GM12864 (cell line): ENCODE results near the gene GRIA1.

ENCODE experiments used
- DNase-seq: peaks from one replicate; pipeline ENCODE4 v3.0.0-alpha.2; 2011; ENCODE audit warnings: low read depth
- H3K4me3 ChIP-seq: 2 replicates; pipeline ENCODE4 v1.5.1; 2011; ENCODE audit warnings: mild to moderate bottlenecking, low read depth, low read length, control low read depth
- TF ChIP-seq, protein P1 (sequence below): IDR thresholded peaks from 2 replicates; pipeline ENCODE4 v1.5.1; 2011; ENCODE audit warnings: low read depth, mild to moderate bottlenecking, moderate library complexity, low read length, control low read depth, inconsistent platforms; ENCODE audit errors: missing control alignments

Gene GRIA1

DNA sequence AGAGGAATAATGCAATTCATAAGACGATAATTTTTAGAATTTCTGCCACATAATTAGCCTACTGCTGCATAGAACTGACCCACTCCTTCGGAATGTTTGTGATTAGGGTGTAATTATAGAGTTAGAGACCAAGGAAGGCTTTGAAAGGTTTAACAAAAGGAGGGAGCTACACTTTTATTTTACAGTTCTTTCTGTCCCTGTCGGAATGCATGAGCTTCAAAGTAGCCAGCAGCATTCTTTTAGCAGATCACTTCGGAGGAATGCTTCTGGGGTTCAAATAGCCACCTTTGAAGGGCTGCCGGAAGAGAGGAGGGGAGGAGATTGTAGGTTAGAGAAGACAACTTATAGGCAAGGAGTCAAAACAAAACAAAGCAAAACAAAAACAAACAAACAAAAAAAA lies 168.1 kb downstream of the GRIA1 start:
- no peak for DNase-seq
- no peak overlapping the region for H3K4me3 ChIP-seq
- TF ChIP-seq, protein P1, sequence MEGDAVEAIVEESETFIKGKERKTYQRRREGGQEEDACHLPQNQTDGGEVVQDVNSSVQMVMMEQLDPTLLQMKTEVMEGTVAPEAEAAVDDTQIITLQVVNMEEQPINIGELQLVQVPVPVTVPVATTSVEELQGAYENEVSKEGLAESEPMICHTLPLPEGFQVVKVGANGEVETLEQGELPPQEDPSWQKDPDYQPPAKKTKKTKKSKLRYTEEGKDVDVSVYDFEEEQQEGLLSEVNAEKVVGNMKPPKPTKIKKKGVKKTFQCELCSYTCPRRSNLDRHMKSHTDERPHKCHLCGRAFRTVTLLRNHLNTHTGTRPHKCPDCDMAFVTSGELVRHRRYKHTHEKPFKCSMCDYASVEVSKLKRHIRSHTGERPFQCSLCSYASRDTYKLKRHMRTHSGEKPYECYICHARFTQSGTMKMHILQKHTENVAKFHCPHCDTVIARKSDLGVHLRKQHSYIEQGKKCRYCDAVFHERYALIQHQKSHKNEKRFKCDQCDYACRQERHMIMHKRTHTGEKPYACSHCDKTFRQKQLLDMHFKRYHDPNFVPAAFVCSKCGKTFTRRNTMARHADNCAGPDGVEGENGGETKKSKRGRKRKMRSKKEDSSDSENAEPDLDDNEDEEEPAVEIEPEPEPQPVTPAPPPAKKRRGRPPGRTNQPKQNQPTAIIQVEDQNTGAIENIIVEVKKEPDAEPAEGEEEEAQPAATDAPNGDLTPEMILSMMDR = no peak

DNA sequence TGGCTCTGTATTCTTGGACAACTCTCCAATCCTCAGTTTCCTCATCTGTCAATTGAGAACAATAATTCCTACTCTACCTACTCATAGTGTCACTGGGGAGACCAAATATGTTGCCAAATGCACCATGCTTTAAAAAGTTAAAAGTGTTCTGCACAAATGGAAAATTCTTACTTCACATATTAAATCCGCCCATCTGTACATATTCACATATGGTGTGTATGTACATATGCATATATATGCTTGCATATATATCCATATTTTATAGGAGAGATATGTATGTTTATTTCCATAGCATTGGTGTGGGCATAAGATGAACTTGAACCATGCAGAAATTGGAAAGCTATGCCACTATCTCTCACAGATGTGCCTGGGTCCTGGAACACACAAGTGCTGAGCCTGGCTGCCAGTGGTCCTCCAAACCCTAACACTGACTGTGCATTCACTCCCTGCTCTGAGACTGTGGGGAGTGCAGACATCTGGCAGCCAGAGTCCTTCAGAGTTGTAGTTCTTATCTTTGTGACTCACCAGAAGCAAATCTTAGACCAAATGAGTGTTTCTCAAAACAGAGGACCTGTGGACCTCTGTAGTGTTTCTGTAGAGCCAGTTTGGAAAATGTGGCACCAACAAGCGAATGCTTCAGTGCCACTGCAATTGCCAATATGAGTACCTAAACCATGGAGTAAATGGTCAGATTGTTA lies 168.7 kb downstream of the GRIA1 start:
- no peak for DNase-seq
- TF ChIP-seq, protein P1 = no peak
- H3K4me3 ChIP-seq = no peak overlapping the region

DNA sequence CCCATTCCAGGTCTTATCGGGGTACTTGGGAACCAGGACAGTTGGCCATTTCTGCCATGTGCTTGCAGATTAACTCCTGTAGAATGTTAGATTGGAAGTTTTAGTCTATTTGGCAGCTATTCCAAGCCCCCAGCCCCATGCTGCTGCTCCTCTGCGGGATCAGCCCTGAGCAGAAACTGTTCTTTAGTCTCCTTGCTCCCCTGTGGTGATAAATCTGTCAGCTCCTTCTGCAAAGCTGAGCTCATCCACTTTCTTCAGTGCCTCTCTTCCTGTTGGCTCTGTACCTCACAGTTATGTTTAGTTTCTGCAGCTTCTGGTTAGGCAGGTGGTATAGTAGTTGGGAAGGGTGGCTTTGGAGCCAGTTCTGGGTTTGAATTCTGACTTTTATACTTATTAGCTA lies 170.4 kb downstream of the GRIA1 start:
- DNase-seq = no peak
- TF ChIP-seq, protein P1 = no peak
- H3K4me3 ChIP-seq = no peak overlapping the region

DNA sequence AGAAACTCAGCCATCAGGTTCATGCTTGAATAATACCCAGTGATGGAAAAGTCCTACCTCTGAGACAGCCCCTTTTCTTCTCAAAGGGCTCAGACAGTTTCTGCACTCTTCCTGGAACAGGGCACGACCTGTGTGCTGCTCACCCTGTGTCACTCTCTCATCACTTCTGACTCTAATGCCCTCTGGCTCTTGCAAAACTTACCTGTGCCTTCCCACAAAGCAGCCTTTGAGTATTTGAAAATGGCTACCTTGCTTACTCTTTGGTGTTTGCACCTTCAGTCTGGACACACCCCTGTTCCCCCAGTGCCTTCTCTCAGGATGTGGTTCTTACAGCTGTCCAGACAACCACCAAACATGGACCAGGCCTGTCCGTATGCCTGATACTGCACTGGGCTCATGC lies 171.4 kb downstream of the GRIA1 start:
- DNase-seq = no peak
- TF ChIP-seq, protein P1 = no peak
- no peak overlapping the region for H3K4me3 ChIP-seq

DNA sequence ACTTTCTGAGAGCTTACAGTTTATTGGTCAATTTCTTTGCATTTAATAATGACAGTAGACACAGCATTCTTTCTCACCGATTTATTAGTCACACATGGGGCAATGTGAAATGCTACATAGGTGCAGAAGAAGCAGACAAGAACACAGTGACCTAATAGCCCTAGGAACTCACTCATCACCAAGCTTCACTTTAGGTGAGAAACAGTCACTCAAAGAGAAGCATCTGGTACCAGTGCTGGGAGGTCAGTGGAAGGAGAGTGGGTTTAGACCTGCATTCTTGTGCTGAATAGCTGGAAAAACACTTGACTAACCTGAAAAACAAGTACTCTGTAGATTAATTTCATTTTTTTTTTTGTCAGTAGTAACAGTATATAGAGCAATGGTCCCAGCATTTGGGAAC lies 179.6 kb downstream of the GRIA1 start:
- TF ChIP-seq, protein P1 = no peak
- H3K4me3 ChIP-seq = no peak overlapping the region
- no peak for DNase-seq

DNA sequence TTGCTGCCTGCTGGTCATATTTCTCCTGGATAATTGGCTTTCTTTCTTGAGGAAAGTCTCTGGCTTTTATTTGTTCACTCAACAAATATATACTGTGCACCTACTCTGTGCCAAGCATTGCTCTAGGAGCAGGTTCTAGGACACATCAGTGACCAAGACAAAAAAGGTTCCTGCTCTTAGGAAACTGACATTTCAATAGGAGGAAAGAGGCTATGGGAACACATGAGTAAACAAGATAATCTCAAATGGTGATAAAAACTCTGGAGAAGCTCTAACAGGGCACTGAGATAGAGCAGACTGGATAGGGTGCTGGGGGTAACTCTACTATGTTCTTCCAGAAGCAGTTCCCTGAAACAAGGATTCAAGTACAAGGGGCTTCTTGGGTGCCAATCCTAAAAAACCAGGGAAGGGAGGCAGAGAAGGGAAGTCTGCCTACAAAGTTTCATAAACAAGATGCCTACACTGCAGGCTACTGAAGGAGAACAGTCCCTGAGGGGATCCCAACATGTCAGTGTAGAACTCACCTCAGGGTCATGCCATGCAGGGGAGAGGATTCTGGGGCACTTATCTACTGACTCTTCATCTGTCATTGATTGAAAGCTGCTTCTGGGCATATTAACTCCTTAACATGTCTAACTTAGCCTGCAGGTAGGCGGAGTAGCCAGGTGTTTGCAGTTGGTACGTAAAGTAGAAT lies 181.3 kb downstream of the GRIA1 start:
- TF ChIP-seq, protein P1 = no peak
- H3K4me3 ChIP-seq = no peak overlapping the region
- no peak for DNase-seq
